Frontal cortex (tissue), 4 donors: ENCODE data around the gene CAPN9. TPM values are rescaled to one million over a fixed set of nuclear protein-coding genes. Genes with fewer than 3 reads are reported as not detected.
"Not testable (repeated sequence)": the region's sequence is repeated elsewhere in the genome, so short reads cannot be mapped to it uniquely, and the experiment has no call there.

Experiments
- DNase-seq, 2 donors: peaks; one replicate each; pipeline ENCODE4 v3.0.0; 2012; ENCODE audit warnings: low spot score in 2 of 2
- FAIRE-seq: peaks from 2 replicates; lab custom pipeline; 2012; peaks lifted over from hg19 to GRCh38; lab: Jason Lieb, UNC
- total RNA-seq: library from RNA; depleted of rRNA; stranded (reverse); fragments of >200 nt; gene quantifications from one replicate; pipeline ENCODE4 v1.2.3, GENCODE V29; 2014
- donor health status: control.
- donor health status: control.
- donor health status: control.

CAPN9 gene, protein sequence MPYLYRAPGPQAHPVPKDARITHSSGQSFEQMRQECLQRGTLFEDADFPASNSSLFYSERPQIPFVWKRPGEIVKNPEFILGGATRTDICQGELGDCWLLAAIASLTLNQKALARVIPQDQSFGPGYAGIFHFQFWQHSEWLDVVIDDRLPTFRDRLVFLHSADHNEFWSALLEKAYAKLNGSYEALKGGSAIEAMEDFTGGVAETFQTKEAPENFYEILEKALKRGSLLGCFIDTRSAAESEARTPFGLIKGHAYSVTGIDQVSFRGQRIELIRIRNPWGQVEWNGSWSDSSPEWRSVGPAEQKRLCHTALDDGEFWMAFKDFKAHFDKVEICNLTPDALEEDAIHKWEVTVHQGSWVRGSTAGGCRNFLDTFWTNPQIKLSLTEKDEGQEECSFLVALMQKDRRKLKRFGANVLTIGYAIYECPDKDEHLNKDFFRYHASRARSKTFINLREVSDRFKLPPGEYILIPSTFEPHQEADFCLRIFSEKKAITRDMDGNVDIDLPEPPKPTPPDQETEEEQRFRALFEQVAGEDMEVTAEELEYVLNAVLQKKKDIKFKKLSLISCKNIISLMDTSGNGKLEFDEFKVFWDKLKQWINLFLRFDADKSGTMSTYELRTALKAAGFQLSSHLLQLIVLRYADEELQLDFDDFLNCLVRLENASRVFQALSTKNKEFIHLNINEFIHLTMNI
- under 0.01 TPM for total RNA-seq

DNA sequence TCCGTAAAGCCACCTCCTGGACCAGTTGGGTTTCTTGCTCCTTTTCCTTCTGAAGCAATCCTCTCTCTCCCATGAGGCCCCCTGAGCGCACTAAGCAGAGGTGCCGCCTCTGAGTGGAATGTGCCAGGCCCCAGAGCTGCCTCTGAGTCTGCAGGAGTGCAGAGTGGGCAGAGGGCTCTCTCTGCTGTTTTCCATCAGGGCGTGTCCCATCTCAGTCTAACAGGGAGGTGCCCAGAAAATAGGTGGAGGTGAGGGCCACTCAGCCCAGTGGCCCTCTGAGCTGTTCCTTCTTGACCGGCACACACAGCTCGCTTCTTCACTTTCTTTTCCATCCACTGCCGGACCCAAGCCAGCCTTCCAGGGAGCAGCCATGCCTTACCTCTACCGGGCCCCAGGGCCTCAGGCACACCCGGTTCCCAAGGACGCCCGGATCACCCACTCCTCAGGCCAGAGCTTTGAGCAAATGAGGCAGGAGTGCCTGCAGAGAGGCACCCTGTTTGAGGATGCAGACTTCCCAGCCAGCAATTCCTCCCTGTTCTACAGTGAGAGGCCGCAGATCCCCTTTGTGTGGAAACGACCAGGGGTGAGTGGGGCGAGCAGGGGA lies at the start of gene CAPN9:
Gene CAPN9, plus strand, starts transcription at position 262 of the 604 bp plus-strand sequence. Its CDS starts 109 bp downstream, at position 371.
- DNase-seq (no peak), FAIRE-seq (no peak)

DNA sequence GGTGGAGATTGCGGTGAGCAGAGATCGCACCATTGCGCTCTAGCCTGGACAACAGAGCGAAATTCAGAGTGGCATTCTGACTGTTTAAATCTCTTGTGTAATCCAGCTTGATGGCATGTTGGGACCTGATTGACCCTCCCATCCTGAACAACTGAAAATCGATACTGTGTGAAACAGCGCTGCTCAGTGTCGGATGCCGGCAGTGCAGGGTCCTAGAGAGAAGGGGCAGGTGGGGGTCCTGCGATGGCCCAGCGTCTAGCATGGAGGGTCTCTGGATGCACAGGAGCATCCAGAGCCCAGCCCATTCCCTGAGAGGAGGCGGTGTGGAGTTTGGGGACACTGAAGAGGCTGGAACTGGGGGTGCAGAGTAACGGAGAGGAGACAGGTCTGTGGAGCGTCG lies 49.1 kb upstream of the CAPN9 start:
- FAIRE-seq (no peak), DNase-seq (no peak)

DNA sequence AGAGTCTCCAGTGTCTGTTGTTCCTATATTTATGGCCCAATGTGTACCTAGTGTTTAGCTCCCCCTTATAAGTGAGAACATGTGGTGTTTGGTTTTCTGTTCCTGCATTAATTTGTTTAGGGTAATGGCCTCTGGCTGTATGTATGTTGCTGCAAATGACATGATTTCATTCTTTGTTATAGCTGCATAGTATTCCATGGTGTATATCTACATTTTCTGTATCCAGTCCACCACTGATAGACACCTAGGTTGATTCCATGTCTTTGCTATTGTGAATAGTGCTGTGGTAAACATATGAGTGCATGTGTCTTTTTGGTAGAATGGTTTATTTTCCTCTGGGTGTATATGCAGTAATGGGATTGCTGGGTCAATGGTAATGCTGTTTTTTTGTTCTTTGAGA lies 48.2 kb upstream of the CAPN9 start:
- not testable (repeated sequence) for FAIRE-seq, DNase-seq

DNA sequence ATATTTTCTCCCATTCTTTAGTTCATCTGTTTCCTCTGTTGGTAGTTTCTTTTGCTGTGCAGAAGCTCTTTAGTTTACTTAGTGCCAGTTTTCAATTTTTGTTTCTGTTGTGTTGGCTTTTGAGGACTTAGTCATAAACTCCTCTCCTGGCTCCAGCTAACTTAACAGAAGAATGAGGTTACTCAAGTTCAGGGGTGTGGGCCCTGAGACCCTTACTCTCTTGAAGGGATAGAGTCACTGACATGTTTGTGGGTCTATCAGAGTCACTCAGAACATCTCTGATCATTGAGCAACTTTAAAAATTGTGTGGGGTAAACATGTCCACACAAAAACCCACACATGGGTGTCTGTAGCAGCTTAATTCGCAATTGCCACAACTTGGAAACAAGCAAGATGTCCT lies 47.5 kb upstream of the CAPN9 start:
- DNase-seq (no peak), FAIRE-seq (no peak)

DNA sequence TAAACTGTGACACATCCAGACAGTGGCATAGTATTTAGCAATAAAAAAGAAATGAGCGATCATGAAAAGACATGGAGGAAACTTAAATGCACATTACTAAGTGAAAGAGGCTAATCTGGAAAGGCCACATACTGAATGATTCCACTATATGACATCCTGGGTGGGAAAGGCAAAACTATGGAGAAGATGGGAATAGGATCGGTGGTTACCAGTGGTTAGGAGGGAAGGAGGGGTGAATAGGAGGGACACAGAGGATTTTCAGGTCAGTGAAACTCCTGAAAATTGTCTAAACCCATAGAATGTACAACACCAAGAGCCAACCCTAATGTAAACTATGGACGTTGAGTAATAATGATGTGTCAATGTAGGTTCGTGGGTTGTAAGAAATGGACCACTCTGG lies 47.1 kb upstream of the CAPN9 start:
- DNase-seq (no peak), FAIRE-seq (no peak)

DNA sequence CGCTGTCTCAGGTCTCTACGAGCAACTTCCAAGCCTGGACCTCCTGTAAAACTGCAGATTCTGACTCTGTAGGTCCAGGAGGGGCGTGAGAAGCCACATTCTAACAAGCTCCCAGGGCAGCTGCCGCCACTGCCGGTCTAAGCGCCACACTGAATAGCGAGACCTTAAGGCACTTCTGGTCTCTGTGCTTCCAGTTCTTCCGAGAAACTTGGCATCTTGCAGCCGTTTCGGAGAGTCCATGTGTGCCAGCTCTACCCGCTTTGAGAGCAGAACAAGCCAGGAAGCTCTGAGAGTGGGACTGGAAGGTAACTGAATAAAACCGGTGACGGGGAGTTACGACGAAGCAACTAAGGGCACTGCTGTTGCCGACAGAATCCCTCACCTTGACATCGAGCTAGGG lies 45.8 kb upstream of the CAPN9 start:
- no peak for FAIRE-seq
- DNase-seq, result no peak

DNA sequence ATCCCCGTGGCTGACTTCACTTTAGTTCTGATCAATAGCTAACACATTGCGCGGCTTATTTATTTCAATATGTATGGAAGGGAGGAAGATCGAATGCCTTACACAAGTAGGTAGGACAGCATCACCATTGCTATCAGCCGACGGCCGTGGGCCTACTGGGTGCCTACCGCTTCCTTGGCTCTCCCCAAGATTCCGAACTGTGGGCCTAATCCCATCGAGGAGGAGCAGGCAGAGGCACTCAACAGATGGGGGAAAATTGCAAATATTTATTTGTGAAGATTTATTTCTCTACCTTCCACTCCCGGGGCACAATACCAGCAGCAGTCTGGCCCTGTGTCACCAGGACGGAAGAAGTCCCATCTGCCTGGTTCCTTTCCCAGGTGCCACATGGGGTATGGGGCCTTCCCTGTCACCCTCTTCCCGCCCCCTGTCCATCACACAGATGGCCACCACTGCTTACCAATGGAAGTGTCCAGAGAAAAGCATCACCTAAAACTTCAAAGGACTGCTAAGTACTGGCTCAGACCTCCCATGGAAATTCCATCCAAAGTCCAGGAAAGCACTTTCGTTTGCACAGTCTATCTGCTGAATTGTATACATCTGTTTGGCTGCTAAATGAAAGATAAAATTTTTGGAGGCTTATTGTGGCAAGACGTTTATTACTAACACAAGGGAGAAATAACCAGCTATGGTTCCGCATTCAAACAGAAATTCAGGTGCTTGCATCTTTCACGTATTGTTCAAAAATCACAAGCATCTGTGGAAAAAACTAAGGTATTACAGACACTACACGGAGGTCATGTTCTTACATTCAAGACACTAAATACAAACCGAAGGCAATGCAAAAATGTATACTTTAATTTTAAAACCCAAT lies 45.1 kb upstream of the CAPN9 start:
- no peak for FAIRE-seq
- DNase-seq, result no peak

DNA sequence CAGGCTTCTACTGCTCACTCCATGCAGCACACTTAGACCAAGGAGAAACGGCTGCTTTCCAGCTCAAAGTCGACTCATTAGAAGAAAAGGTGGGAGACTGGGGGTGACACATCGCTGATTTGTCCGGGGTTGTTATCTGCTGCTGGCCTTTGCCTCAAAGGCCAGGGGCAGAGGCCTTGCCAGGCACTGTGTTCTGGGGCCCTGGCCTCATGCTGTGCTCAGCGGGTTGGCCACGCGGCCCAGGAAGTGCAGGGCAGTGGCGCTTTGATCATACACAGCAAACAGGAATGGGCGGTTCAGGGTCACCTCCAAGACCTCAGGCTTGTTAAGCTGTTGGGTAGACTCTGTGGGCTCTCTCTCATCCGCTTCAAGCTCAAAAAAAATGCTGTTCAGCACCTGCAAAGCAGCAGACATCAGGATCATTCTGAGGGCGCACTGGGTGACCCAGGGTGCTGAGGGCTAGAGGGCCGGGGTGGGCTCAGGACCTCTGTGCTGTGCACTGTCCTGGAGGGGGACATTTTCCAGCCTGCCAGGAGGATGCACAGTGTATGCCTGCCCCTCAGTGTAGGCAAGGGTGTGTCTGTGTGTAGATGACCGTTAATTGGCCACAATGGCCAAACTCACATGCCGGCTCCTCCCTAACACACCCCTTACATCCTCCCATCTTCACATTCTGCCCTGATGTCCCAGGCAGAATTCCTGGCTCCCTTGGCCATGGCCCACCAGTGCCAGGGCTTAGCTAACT lies 44.1 kb upstream of the CAPN9 start:
- FAIRE-seq, result no peak

DNA sequence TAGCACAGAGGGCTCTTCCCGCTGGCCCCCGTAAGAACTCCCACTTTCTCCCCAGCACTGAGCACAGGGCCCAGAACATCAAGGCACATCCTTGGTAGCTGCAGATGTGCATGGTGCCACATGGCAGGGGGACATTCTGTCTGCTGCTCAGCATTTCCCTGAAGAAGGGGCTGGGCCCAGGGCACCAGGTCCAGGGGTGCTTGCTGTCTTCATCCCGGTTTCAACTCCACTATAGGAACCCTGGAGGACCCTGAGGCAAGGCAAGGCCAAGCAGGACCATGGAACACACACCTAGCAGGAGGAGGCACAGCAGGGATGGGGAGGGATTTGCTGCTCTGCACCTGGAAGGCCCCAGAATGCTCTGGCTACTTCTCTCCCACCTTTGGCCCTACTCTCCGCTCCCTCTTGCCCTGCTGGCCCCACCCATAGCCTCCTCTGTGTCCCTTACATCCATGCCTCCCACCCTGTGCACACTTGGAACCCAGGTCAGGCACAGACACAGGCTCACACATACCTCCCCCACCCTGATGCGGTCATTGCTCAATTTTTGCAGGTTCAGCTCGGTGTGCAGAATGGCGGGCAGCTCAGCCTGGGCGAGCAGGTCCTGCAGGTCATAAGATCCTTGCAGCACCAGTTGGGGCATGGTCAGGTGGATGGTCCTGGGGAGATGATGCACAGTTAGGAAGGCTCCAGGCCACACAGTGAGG lies 43.4 kb upstream of the CAPN9 start:
- no peak for DNase-seq
- FAIRE-seq, result no peak

More for the DNA sequence above, 44.1 kb upstream of the CAPN9 start:
- DNase-seq, result no peak

DNA sequence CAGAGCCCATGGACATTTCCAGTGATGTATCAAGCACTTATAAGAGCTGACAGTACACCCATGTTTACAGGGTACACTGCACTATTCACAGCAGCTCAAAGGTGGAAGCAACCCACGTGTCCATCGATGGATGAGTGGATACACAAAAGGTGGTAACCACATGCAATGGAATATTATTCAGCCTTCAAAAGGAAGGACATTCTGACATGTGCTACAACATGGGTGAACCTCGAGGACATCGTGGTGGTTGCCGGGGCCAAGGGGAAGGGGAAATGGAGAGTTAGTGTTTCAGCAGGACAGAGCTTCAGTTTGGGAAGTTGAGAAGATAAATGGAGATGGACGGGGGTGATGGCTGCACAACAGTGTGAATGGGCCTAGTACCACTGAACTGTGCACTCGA lies 42.4 kb upstream of the CAPN9 start:
- FAIRE-seq, result no peak

DNA sequence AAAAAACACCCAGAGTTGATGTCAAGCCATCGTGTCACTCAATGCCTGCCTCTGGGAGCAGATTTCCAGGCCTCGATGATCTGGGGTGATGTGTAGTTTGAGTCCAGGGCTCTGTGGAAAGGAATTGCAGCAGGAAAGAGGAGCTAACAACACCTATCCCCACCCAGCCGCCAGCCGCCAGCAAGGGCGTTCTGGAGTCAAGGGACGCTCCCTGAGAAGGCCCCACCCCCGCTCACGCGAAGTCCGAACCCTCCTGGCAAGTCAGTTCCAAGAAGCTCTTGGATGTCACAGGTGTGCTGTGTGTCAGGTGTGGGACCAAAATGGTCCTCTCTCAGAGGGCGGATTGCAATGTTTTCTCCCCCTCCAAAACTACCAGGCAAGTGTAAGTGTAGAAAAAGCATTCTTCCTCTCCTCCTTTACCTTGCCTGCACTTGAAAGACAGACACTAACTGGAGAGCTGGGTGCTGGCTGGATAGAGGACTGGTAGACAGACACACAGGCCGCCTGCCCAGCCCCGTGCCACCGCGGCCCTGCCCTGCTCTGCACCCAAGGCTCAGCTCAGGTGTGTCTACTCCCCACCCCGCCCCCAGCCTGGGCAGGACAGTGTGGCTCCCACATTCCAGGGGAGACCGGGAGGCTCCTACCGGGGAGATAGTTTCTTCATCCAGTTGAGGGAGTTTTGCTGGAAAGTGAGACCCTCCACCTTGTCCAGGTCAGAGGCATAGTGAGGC lies 41.7 kb upstream of the CAPN9 start:
- FAIRE-seq (no peak), DNase-seq (no peak)

More for the DNA sequence above, 42.4 kb upstream of the CAPN9 start:
- no peak for DNase-seq

DNA sequence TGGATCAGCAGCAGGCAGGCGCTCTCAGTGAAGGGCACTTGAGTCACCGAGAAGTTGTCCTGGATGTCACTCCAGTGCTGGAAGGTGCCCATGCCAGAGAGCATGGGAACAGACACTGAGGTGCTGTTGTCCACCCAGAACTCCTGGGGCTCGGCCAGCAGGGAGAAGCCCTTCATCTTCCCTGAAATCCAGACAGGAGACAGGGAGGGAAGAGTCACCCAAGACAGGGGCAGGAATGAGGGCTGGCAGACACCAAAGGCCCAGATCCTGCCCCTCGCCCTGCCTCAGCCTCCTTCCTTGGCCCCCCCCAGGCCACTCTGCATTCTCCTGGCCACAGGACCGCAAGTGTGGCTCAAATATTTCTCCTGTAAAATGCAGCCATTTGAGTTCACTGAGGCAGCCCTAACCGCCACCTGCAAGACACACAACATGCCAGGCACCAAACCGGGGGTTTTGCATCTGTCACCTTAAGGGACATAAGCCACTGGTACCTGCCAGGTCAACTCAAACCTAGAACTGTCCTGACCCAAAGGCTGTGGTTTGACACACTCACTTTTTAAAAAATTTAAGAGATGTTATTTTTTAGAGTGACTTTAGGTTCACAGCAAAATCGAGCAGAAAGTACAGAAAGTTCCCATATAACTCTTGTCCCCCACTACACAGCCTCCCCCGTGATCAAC lies 41.0 kb upstream of the CAPN9 start:
- FAIRE-seq (no peak), DNase-seq (no peak)

DNA sequence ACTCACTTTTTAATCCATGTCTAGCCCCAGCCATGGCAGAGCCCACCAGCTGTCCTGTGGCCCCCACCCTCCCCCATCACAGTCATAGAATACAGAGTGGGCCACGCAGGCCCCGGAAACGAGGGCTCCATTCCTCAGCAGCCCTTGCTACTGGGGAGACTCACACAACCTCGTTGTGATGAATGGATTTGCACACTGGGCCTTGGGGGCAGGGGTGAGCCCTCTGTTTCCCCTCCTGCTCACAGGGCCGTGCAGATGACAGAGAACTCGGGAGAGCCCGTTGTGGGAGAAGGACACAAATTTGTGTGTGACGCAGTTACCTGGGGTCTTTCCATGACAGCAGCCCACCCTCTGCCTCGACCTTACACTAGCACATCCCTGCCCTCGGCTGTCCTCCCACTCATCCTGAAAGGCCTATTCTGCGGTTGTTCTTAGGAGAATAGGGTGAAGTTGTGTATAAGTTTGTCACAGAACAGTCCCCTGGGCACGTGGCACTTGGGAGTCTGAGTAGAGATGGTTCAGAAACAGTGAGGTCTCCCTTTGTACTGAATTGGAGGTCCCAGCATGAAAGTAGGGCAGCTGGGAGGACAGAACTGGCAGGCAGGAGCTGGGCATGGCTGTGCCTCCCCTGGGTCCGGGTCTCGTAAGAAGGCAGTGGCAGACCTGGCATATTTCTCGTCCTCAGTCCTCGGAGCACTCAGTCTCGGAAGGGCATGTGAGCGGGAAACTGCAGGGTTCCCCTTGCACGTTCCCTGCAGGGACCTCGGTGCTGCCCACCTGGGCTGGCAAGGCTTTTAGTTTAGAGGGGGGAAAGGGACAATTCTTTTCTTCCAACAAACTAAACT lies 40.1 kb upstream of the CAPN9 start:
- FAIRE-seq (no peak), DNase-seq (no peak)

DNA sequence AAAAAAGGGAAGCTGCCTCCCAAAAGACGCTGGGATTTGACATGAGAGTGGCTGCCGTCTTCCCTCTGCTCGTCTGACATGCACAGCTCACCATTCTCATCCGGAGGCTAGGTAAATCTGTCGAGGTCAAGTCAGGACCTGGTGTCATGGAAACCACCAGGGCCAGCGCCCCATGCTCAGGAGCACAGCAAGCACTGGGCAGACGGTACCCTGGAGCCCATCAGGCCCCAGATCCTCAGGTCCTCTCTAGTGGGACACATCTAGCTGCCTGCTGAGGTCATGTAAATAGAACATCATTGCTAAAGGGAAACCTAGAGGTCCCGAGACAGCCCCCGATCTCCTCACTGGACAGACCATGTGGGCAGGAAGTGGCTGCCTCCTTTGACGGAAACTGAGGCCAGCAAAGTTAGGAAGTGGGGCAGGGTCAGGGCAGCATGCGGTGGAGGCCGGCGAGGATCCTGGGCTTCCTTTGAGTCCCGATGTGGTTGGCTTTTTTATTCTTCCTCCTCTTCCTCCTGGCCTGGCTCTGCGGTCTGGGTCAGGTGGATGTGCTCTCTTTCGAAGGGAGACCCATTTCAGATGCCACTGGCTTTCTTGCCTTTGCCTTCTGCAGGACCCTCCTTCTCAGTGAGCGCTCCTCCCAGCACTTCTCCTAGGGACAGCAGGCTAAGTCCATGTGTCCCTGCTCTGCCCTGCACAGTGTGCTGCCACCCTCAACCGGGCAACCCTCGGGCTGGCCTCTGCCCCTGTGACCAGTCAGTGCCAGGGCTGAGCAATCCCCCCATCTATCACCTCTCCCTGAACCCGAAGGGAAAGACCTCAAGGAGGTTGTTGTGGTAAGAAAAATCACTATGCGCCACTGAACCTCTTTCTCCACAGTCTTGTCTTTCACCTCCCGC lies 39.2 kb upstream of the CAPN9 start:
- FAIRE-seq, result no peak
- no peak for DNase-seq
